Osteocyte (in vitro differentiated cells): ENCODE data around the gene GRK1. TPM values are rescaled to one million over a fixed set of nuclear protein-coding genes. Genes with fewer than 3 reads are reported as not detected.

Experiments used
- DNase-seq: peaks from one replicate; pipeline ENCODE4 v3.0.0; 2021; ENCODE audit warnings: mixed read lengths; ENCODE audit not compliant: unreplicated experiment; ENCODE audit errors: extremely low spot score
- H3K27ac Mint-ChIP-seq: one replicate; pipeline ENCODE4 v1.8.0; 2021; ENCODE audit warnings: mild to moderate bottlenecking, mixed read lengths; ENCODE audit not compliant: unreplicated experiment
- H3K27me3 Mint-ChIP-seq: one replicate; pipeline ENCODE4 v1.8.0; 2021; ENCODE audit warnings: mixed read lengths; ENCODE audit not compliant: unreplicated experiment
- H3K36me3 Mint-ChIP-seq: one replicate; pipeline ENCODE4 v1.8.0; 2021; ENCODE audit warnings: mixed read lengths; ENCODE audit not compliant: unreplicated experiment
- H3K4me1 Mint-ChIP-seq: one replicate; pipeline ENCODE4 v1.8.0; 2021; ENCODE audit warnings: mixed read lengths; ENCODE audit not compliant: unreplicated experiment
- H3K4me3 Mint-ChIP-seq: one replicate; pipeline ENCODE4 v1.8.0; 2021; ENCODE audit warnings: mild to moderate bottlenecking, moderate library complexity, mixed read lengths; ENCODE audit not compliant: unreplicated experiment
- H3K9me3 Mint-ChIP-seq: one replicate; pipeline ENCODE4 v1.8.0; 2021; ENCODE audit warnings: mixed read lengths; ENCODE audit not compliant: unreplicated experiment
- CTCF ChIP-seq: fragments of 200-600 bp; sonication (generic); IDR thresholded peaks from 2 replicates; pipeline ENCODE4 v1.5.0; 2021; ENCODE audit warnings: antibody characterized with exemption, mild to moderate bottlenecking, moderate library complexity
- total RNA-seq: library from RNA; stranded (reverse); gene quantifications from 2 replicates; pipeline ENCODE4 v1.2.1, GENCODE V29; 2021

Gene GRK1
- total RNA-seq, 1 donor from 2014 or later = not detected

- no peaks in the 10 kb centered on the region for H3K4me1 Mint-ChIP-seq
- H3K36me3 Mint-ChIP-seq = no peaks in the 10 kb centered on the region
- H3K27me3 Mint-ChIP-seq = no peaks in the 10 kb centered on the region
- no peak for TF ChIP-seq CTCF
- no peak for DNase-seq
- no peak overlapping the region for H3K4me3 Mint-ChIP-seq
- no peaks in the 10 kb centered on the region for H3K9me3 Mint-ChIP-seq
- H3K27ac Mint-ChIP-seq = no peak overlapping the region
Observed at GRCh38 chr13:113731192-113732175, 64.5 kb downstream of the GRK1 start.

GRCh38 chr13:113732176-113732960, 65.3 kb downstream of the GRK1 start:
- Mint-ChIP-seq H3K27me3 (no peaks in the 10 kb centered on the region), H3K36me3 (no peaks in the 10 kb centered on the region), H3K4me3 (no peak overlapping the region), H3K4me1 (no peaks in the 10 kb centered on the region), H3K27ac (no peak overlapping the region), H3K9me3 (no peaks in the 10 kb centered on the region)
- no peak for DNase-seq
- TF ChIP-seq CTCF = no peak

- DNase-seq = no peak
- no peaks in the 10 kb centered on the region for H3K27me3 Mint-ChIP-seq
- no peaks in the 10 kb centered on the region for H3K4me1 Mint-ChIP-seq
- H3K27ac Mint-ChIP-seq = no peak overlapping the region
- no peak overlapping the region for H3K4me3 Mint-ChIP-seq
- H3K9me3 Mint-ChIP-seq = no peaks in the 10 kb centered on the region
- no peak for TF ChIP-seq CTCF
- H3K36me3 Mint-ChIP-seq = no peaks in the 10 kb centered on the region
Observed at GRCh38 chr13:113732961-113733950, 66.2 kb downstream of the GRK1 start.

- Mint-ChIP-seq H3K4me3 (no peak overlapping the region), H3K27me3 (no peaks in the 10 kb centered on the region), H3K27ac (no peak overlapping the region), H3K36me3 (no peaks in the 10 kb centered on the region), H3K4me1 (no peaks in the 10 kb centered on the region), H3K9me3 (no peaks in the 10 kb centered on the region)
- no peak for DNase-seq
- TF ChIP-seq CTCF = no peak
Observed at GRCh38 chr13:113734099-113734825, 67.2 kb downstream of the GRK1 start.
